Bronchus fibroblast of lung (primary cell): ENCODE results near the gene TECTA. TPM values are rescaled to one million over a fixed set of nuclear protein-coding genes. Genes with fewer than 3 reads are reported as not detected.

Source experiments
- total RNA-seq: library from RNA; depleted of rRNA; stranded (reverse); fragments of >200 nt; gene quantifications from 2 replicates; pipeline ENCODE4 v1.2.3, GENCODE V29; 2015

Gene TECTA, protein sequence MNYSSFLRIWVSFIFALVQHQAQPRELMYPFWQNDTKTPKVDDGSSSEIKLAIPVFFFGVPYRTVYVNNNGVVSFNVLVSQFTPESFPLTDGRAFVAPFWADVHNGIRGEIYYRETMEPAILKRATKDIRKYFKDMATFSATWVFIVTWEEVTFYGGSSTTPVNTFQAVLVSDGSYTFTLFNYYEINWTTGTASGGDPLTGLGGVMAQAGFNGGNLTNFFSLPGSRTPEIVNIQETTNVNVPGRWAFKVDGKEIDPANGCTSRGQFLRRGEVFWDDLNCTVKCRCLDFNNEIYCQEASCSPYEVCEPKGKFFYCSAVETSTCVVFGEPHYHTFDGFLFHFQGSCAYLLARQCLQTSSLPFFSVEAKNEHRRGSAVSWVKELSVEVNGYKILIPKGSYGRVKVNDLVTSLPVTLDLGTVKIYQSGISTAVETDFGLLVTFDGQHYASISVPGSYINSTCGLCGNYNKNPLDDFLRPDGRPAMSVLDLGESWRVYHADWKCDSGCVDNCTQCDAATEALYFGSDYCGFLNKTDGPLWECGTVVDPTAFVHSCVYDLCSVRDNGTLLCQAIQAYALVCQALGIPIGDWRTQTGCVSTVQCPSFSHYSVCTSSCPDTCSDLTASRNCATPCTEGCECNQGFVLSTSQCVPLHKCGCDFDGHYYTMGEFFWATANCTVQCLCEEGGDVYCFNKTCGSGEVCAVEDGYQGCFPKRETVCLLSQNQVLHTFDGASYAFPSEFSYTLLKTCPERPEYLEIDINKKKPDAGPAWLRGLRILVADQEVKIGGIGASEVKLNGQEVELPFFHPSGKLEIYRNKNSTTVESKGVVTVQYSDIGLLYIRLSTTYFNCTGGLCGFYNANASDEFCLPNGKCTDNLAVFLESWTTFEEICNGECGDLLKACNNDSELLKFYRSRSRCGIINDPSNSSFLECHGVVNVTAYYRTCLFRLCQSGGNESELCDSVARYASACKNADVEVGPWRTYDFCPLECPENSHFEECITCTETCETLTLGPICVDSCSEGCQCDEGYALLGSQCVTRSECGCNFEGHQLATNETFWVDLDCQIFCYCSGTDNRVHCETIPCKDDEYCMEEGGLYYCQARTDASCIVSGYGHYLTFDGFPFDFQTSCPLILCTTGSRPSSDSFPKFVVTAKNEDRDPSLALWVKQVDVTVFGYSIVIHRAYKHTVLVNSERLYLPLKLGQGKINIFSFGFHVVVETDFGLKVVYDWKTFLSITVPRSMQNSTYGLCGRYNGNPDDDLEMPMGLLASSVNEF (N-terminal part only)
- total RNA-seq: under 0.01 and 0.17 TPM in 2 replicates

GRCh38 chr11:121100943-121101342 is at the start of gene TECTA:
Gene TECTA (plus strand): TSS chr11:121101243. CDS start chr11:121102666, 1,423 bp downstream.

Other genes with a start within 250 kb of the TECTA start
- 4.9 and 5.6 TPM in 2 replicates for gene TBCEL, start 77.1 kb upstream of the TECTA start, total RNA-seq
- gene SC5D, start 191.5 kb downstream of the TECTA start, total RNA-seq: 40.5 and 44.2 TPM in 2 replicates